HG02981 (cell line): ENCODE data around the gene COL12A1.

Experiments
- ATAC-seq: cut with Tn5 transposase; IDR thresholded peaks from one replicate; pipeline ENCODE4 v1.9.1; 2021; ENCODE audit warnings: mild to moderate bottlenecking, moderate library complexity; ENCODE audit not compliant: unreplicated experiment

Gene COL12A1

GRCh38 chr6:75205776-75206575 is at the start of gene COL12A1:
TSS of gene COL12A1 (minus strand) at chr6:75206053. CDS start at chr6:75202792, 3,261 bp downstream.
- no peak for ATAC-seq

DNA sequence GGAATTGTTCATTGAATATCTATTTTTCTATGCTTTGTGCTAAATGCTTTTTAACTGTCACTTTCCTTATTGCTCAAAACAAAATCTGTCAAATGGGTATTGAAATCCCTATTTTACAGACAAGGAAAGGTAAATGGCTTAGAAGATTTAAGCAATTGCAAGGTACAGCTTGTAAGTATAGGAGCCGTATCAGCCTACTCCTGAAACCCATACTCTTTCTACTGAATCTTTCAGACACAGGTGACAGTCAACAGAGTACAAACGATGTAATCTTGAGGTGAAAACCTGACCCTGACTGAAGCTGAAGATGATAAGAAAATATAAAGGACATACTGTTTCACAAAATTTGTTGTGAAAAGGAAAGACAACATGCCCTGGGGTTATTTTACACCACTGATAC is 44.7 kb upstream of the COL12A1 start:
- ATAC-seq, result no peak

DNA sequence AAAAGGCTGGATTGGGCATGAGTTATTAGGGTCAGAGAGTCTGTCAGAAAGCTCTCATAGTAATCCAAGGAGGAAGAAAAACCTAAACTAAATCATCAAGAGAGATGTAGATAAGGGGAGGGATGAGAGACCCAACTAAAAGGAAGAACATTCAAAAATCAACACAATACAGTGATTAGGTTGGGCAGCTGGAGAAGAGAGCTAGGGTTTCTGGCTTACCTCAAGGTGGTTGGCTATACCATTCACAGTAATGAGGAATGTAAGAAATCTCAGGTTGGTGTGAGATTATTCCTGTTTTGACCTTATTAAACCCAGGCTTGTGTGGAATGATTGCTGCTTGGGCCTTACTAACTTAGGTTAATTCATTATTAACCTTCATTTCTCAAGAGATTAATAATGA is 44.0 kb upstream of the COL12A1 start:
- ATAC-seq, result no peak

- ATAC-seq, result no peak
Measured at GRCh38 chr6:75246386-75246785, 40.5 kb upstream of the COL12A1 start.

DNA sequence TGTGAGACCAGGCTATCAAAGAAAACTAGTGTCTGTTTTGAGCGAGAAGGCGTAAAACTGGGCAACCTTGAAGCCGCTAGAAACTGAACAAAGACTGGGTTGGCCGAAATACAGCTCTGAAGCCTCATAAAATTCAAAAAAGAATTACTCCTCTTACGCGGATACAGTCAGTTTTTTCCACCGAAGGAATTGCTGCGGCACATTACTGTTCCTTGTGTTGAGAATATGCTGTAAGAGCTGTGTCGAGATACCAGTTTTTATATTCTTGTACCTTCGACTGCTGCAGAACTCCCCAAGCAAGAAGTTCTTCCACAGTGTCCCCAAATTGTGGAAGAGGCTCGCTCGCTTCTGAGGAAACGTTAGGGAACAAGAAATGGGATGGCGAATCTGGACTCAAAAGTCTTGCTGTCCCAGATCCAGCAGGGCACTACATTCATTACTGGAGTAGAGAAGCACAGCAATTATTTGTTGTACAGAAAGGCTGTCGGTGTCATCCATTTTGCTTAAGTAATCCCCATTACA is 38.3 kb upstream of the COL12A1 start:
- peak; percentile 12 for ATAC-seq

DNA sequence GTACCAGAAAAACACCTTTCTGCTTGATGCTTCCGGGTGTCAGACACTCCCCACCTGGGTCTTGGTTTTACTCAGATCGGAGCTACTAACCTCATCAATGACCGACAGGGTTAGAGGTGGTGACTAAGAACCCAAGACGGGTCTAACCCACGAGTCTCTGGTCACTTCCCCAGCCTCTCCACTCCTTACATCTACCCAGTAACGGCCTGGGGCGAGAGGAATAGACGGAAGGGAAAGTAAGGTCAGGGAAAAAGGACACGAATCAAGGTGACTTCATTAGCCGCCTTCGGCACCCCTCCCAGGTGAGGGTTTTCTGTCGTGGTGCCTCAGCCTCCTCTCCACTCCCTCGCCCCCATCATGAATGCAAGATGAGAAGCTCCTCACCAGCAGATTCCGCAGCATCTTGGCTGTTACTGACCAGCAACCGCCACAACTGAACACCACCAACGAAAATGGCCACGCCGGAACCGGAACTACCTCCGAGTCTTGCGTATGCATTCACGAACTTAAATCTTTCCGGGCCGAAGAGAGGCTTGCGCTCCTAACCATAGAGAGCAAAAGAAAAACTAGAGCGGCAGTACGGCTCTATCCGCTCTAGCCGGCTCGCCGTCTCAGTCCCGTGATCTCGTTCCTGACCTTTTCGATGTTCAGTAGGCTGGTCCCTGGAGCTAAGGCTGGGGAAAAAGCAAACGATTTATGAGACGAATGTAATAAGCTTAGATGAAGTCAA is 37.6 kb upstream of the COL12A1 start, which contains the start of gene COX7A2:
TSS of gene COX7A2 (minus strand) at position 469 of the 730 bp plus-strand sequence. CDS start at position 402, 67 bp downstream.
- ATAC-seq, result peak; percentile 94

DNA sequence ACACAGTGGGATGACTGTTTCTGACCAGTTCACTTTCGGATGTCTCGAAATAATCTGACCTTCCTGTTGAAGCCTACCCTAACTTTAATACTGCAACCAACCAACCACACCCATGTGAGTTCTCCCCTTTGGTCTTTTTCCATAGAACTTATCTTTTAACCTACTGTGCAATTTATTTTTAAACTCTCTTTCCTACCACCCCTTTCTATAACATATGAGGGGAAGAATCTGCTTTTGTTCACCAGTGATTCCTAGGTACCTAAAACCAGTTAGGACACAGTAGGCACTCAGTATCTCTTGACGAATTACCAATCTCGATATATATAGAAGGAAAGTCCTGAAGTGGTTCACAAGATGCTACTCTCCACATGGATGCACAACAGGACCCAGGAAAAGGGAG is 30.8 kb upstream of the COL12A1 start:
- no peak for ATAC-seq

GRCh38 chr6:75235271-75235670 is 29.4 kb upstream of the COL12A1 start:
- no peak for ATAC-seq

DNA sequence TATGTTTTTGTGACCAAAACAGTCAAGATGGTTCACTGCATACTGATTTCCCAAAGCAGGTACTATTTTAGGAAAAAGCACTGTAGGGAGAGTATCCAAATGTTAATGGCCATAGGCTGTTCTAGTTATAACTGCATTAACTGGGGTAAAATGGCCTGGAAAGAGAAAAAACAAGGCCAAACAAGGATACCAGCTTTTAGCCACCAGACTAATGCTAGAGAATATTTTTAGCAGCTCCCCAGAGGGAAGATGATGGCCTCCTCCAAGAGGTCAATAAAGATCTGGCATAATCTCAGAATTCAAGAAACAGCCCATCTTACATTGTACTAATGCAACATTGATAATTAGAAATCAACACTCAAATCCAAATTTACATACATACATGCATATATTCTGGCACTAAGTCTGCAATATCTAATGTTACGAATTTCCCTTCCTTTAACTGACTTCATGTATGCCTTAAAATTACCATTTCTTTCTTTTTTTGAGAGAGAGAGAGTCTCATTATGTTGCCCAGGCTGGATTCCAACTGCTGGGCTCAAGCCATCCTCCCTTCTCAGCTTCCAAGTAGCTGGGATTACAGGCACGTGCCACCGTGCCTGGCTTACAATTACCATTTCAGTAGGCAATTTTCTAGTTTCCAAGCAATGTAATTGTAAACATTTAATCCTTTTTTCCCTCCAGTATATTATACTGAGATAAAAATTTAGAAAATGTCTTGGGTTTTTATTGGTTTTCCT is 28.4 kb upstream of the COL12A1 start:
- ATAC-seq, result no peak

- ATAC-seq, result no peak
Measured at GRCh38 chr6:75233092-75233615, 27.3 kb upstream of the COL12A1 start.

DNA sequence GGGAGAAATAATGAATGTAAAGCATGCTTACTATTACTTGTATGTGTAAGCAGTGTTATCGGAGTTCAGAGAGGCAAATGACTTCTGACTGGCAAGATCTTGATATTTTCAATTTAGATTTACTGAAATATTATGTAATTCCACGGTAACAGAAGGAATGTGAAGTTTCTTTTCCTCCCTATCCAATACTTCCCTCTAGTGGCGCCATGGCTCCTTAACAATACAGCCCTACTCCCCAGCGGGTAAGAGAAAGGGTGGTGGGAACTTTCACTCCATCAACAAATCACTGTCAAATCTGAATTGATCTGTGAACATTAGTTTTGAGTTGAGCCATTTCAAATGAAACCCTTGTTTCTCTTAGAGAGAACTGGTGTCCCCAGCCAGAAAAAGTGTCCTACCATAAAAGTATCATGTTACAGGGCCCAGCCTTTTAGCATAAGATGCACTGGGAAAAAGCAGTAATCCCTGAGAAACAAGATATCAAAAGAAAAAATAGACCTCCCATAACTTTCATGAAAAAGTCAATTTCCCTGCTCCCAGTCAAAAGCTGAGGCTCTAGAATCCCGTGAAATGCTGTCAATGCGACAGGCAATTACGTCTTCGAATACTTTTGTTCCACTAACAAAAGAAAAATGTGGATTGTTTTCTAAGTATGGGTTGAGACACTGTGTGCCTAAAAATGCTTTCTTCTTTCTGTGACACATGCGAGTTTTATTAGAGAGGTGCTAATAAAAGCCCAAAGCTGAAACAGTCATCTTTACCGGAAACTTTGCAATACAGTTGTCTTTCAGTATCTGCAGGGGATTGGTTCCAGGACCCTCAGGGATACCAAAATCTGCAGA is 24.9 kb upstream of the COL12A1 start:
- no peak for ATAC-seq

DNA sequence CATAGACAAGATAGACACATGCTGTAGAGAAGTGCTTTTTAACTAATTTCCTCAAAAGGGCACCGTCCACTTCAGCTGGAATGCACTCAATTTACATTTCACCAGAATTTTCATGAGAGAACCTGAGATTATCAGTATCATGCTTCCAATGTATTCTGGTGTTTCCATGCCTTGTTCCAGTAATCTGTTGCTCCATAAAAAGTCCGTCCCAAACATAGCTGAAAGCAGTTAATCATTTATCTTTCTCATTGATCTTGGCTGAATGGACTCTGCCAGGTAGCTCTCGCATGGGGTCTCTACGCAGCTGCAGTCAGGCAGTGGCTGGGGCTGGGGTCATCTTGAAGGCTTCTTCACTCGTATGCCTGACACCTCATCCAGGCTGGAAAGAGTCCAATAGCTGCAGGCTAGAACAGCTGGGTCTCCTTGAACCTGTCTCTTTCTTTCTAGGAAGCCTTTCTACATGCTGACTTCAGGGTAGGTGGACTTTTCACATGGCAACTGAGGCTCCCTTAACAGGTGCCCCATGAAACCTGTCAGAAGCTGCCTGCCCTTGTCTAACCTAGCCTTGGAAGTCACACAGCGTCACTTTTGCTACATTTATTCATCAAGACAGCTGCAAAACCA is 18.6 kb upstream of the COL12A1 start:
- no peak for ATAC-seq

DNA sequence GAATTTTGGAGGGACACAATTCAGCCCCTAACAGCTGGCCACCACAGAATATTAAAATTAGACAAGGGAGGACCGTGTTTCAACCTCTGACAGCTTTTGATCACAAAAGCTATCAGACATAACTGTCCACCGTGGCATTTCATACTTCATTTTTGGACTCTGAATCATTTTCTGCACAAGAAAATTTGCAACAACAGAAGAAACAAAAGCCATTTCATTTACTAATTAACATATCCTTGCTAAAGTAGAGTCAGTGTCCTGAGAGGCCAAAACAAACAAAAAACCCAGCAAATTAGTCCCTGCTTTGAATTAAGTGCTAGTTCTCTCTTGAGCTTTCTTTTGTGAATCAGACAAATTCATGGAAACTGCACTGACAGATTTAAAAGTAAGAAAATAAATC is 17.6 kb upstream of the COL12A1 start:
- ATAC-seq, result no peak

GRCh38 chr6:75222261-75222660 is 16.4 kb upstream of the COL12A1 start:
- no peak for ATAC-seq

DNA sequence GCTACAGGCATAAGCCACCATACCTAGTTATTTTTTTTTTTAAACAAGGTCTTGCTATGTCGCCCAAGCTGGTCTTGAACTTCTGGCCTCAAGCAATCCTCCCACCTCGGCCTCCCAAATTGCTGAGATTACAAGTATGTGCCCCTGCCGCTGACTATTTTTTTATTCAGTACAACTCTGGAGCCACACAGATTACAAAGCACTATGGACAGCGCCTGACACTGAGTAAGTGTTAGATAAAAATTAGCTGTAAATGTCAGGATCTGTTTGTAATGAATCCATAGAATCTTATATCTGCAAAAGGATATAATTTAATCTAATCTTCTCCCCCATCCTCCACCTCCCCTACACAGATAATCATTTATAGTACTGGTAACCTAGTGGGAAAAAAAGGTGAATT is 15.3 kb upstream of the COL12A1 start:
- ATAC-seq, result no peak

DNA sequence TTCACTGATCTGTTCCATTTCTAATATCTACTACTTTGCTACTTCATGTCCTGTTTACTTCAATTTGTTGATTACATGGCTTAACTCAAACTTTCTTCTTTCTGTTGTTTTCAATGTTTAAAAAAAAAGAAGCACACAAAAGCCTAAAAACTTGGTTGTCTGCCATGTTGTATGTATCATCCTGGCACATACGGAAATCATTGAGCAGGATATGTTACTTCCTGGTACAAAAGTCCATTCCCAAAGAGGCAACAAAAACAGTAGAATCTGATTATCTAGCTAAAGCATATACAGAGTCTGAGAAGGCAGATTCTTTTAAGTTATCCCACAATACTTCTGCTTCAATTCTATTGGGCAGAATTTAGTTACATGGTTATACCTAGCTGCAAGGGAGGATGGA is 14.5 kb upstream of the COL12A1 start:
- ATAC-seq, result no peak

DNA sequence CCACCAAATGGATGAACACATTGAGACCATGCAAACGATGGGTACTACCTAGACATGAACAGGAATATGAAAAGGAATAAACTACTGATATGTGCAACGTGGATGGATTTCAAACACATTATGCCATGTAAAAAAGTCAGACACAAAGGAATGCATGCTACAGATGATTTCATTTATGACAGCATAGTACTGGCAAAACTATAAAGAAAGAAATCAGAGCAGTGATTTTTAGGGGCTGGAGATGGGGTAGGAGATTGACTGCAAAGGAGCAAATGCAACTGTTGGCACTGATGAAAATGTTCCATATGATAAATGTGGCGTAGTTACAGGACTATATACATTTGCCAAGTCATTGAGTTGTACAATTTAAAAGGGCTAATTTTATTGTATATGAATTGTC is 13.4 kb upstream of the COL12A1 start:
- ATAC-seq, result no peak

DNA sequence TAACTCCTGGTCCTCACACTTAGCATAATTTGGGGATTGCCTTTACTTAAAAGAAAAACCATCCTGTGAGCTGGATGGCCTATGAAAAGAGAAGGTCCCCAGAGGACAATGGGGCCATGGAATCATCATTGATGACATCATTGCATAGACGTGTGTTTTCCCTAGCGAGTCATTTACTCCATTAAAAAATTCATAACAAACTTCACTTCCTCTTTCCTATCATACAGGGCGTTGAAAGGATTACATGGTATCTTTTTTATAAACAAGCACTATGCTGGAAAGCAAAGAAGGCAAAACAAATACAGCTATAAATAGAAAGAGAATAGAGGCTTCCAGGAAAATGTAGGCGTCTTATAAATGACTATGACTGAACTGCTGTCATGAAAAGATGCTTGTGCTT is 11.3 kb upstream of the COL12A1 start:
- ATAC-seq, result peak; percentile 36

GRCh38 chr6:75215291-75215690 is 9.4 kb upstream of the COL12A1 start:
- ATAC-seq, result no peak

GRCh38 chr6:75213732-75214131 is 7.9 kb upstream of the COL12A1 start:
- ATAC-seq, result peak; percentile 40
